Psoas muscle (tissue), 8 donors: Measurements from ENCODE around the gene TAF15. TPM values are rescaled to one million over a fixed set of nuclear protein-coding genes. Genes with fewer than 3 reads are reported as not detected.

ENCODE experiments used
- ATAC-seq, 4 donors: fragments of 200-7000 bp; cut with Tn5 transposase; one replicate each; pipeline ENCODE4 v1.9.1; 2020; ENCODE audit warnings: moderate library complexity in 3 of 4, mild to moderate bottlenecking in 2 of 4
- DNase-seq, 2 donors: peaks; one replicate each; pipeline ENCODE4 v3.0.0-alpha.2; 2020
- H3K27ac ChIP-seq: fragments of 200-600 bp; one replicate; pipeline ENCODE4 v1.8.0; 2022
- H3K27me3 ChIP-seq, 3 donors: fragments of 200-600 bp in 1 of 3; one replicate each; pipeline versions ENCODE4 v1.6.1 to v1.8.0; 2013 to 2022; ENCODE audit warnings: low read length in 2 of 3, mild to moderate bottlenecking in 2 of 3, moderate library complexity in 1 of 3; ENCODE audit not compliant: insufficient read depth in 3 of 3
- H3K36me3 ChIP-seq, 2 donors: fragments of 200-600 bp in 1 of 2; one replicate each; pipeline versions ENCODE4 v1.6.1 to v1.8.0; 2013 to 2022; ENCODE audit warnings: low read depth in 1 of 2, mild to moderate bottlenecking in 1 of 2, moderate library complexity in 1 of 2; ENCODE audit not compliant: insufficient read depth in 1 of 2
- H3K4me1 ChIP-seq: fragments of 200-600 bp; one replicate; pipeline ENCODE4 v1.8.0; 2022
- H3K4me3 ChIP-seq: fragments of 200-600 bp; one replicate; pipeline ENCODE4 v1.8.0; 2022; ENCODE audit warnings: mild to moderate bottlenecking
- H3K9me3 ChIP-seq: fragments of 200-600 bp; one replicate; pipeline ENCODE4 v1.8.0; 2022
- CTCF ChIP-seq: fragments of 200-600 bp; IDR thresholded peaks from one replicate; pipeline ENCODE4 v1.8.0; 2022; ENCODE audit warnings: antibody characterized with exemption
- WGBS, 3 donors: extraction: QIAGEN DNeasy Blood & Tissue Kit; methylation state at CpG; one replicate each; pipeline versions ENCODE4 v1.1.6 to v1.1.7; 2013; 5-methylcytosine and 5-hydroxymethylcytosine counted together
- intact Hi-C, 2 donors: fragments of 100-400 bp; cut with DNase I; formaldehyde crosslinking; loops; one replicate each; pipeline versions ENCODE4 v1.11.0 to v1.14.2; 2022
- polyA plus RNA-seq, 3 donors: library from polyadenylated mRNA; stranded (reverse); fragments of 200-250 nt; gene quantifications; one replicate each; pipeline ENCODE4 v1.2.3, GENCODE V29; 2013
- total RNA-seq, 4 donors: library from RNA; stranded (reverse); fragmentation: NEBNext Ultra II Directional in 2 of 4; extraction: Animal tissue kit (Norgen Biotek cat#: 25700) in 2 of 4; gene quantifications; one replicate each; pipeline versions ENCODE4 v1.2.1 to v1.2.4, GENCODE V29; 2021 to 2023
- donor health status: healthy with polysubstance abuse.
- donor health status: DM: no; HTN: no; CAD: no; lungs with moderate emphysema.
- donor health status: Bipolar disorder and iron deficiency.
- donor health status: healthy.
- donor health status: DM: yes; HTN: yes; CAD: no.
- donor health status: DM: no; HTN: no; CAD: no.
- donor health status: DM: no; HTN: no; CAD: no.
- donor health status: DM: yes; HTN: yes; CAD: no.

TAF15 gene
- total and polyA plus RNA-seq, 7 donors, result 51.9 to 141 (median 105) TPM

- Histone ChIP-seq H3K27me3 (peaks cover 0 to 14% (median 4%) of the 10 kb centered on the region in 3 donors), H3K4me3 (no peak overlapping the region), H3K27ac (no peak overlapping the region), H3K36me3 (no peaks in the 10 kb centered on the region), H3K4me1 (no peaks in the 10 kb centered on the region), H3K9me3 (no peaks in the 10 kb centered on the region)
- no peak for TF ChIP-seq CTCF
- no peak for ATAC-seq
- intact Hi-C loops, result no loop called here
- no peak for DNase-seq
- 86 to 88% (median 87%) methylated on average over 16 of the region's 16 CpGs for WGBS, 3 donors
These were observed 30.6 kb upstream of the TAF15 start for GRCh38 chr17:35778641-35779196.

GRCh38 chr17:35780950-35781349, 28.3 kb upstream of the TAF15 start:
- H3K36me3 ChIP-seq, result no peaks in the 10 kb centered on the region
- H3K4me3 ChIP-seq, result no peak overlapping the region
- 42 to 56% (median 45%) methylated on average over 3 of the region's 3 CpGs for WGBS, 3 donors
- intact Hi-C loops, result no loop called here
- H3K9me3 ChIP-seq, result no peaks in the 10 kb centered on the region
- DNase-seq (no peak), ATAC-seq (no peak)
- H3K27ac ChIP-seq, result no peak overlapping the region
- H3K27me3 ChIP-seq, result peaks cover 0 to 14% (median 4%) of the 10 kb centered on the region in 3 donors
- no peaks in the 10 kb centered on the region for H3K4me1 ChIP-seq
- TF ChIP-seq CTCF, result no peak

GRCh38 chr17:35784895-35785294, 24.4 kb upstream of the TAF15 start:
- WGBS, 3 donors, result 91 to 97% (median 96%) methylated on average over 2 of the region's 2 CpGs
- Histone ChIP-seq H3K27ac (no peak overlapping the region), H3K4me3 (no peak overlapping the region), H3K4me1 (no peaks in the 10 kb centered on the region), H3K36me3 (no peaks in the 10 kb centered on the region), H3K27me3 (peaks cover 0 to 9% (median 4%) of the 10 kb centered on the region in 3 donors), H3K9me3 (no peaks in the 10 kb centered on the region)
- DNase-seq (no peak), ATAC-seq (no peak)
- intact Hi-C loops, result no loop called here
- TF ChIP-seq CTCF, result no peak

DNA sequence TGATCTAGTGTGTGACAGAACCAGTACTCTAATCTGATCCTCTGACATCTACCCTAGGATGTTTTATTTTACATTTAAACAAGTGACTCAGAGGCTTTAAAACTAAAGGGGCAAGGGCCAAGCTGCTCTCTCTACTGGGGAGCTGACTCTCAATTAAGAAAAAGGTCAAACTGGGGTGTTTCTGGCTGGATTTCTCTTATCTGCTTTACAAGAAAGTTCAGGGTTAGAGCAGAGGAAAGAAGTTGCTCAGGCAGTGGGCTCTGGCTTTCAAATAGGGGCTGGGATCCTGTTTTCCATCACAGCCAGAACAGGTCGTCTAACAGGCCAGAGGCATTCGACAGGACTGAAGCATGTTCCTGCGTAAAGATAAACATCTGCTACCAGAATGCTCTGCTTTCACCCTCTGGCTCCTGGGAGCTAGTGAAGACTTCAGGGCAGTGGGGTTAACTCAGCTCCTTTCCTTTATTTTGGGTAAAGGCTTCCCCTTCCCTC, 22.3 kb upstream of the TAF15 start:
- intact Hi-C loops, result no loop called here
- no peaks in the 10 kb centered on the region for H3K36me3 ChIP-seq
- H3K9me3 ChIP-seq, result no peaks in the 10 kb centered on the region
- ATAC-seq (no peak), DNase-seq (no peak)
- H3K27me3 ChIP-seq, result peaks cover 0 to 9% (median 4%) of the 10 kb centered on the region in 3 donors
- H3K4me3 ChIP-seq, result no peak overlapping the region
- no peaks in the 10 kb centered on the region for H3K4me1 ChIP-seq
- no peak for TF ChIP-seq CTCF
- H3K27ac ChIP-seq, result no peak overlapping the region
- WGBS, 3 donors, result 41 to 60% (median 59%) methylated on average over 3 of the region's 3 CpGs
